Adrenal gland (tissue), 12 donors: ENCODE measurements around the gene MTCP1. TPM values are rescaled to one million over a fixed set of nuclear protein-coding genes. Genes with fewer than 3 reads are reported as not detected.

Experiments used
- DNase-seq, 7 donors: peaks; one replicate each; pipeline ENCODE4 v3.0.0-alpha.2; 2019 to 2020
- H3K27ac ChIP-seq, 5 donors: fragments of 200-600 bp; sonication (generic) in 4 of 5; 1 replicate in 3 of 5; 2 replicates in 2 of 5; pipeline versions ENCODE4 v1.5.1 to v1.8.0; 2016 to 2020; ENCODE audit warnings: mild to moderate bottlenecking in 1 of 5
- H3K27me3 ChIP-seq: fragments of 200-600 bp; 2 replicates; pipeline ENCODE4 v1.8.0; 2021
- H3K36me3 ChIP-seq, 2 donors: fragments of 200-600 bp; replicated peaks in 1 of 2; 1 replicate in 1 of 2; 2 replicates in 1 of 2; pipeline versions ENCODE4 v1.5.1 to v1.8.0; 2018 to 2022
- H3K4me1 ChIP-seq, 2 donors: fragments of 200-600 bp; replicated peaks in 1 of 2; 1 replicate in 1 of 2; 2 replicates in 1 of 2; pipeline versions ENCODE4 v1.5.1 to v1.8.0; 2018 to 2021
- H3K4me3 ChIP-seq, 4 donors: fragments of 200-600 bp; sonication (generic) in 3 of 4; one replicate each; pipeline ENCODE4 v1.5.1; 2016 to 2018
- H3K9me3 ChIP-seq, 3 donors: fragments of 200-600 bp; sonication (generic) in 1 of 3; replicated peaks in 1 of 3; 1 replicate in 2 of 3; 2 replicates in 1 of 3; pipeline versions ENCODE4 v1.5.1 to v1.8.0; 2016 to 2021
- CTCF ChIP-seq, 6 experiments: fragments of 450-650 bp in 4 of 6; fragments of 200-600 bp in 2 of 6; sonication (generic) in 1 of 6; IDR thresholded peaks; 1 replicate in 5 of 6; 2 replicates in 1 of 6; pipeline versions ENCODE4 v1.5.1 to v1.8.0; 2016 to 2021; ENCODE audit warnings: antibody characterized with exemption in 6 of 6, mild to moderate bottlenecking in 2 of 6, moderate library complexity in 1 of 6
- POLR2A ChIP-seq, 2 donors: fragments of 450-650 bp; IDR thresholded peaks; one replicate each; pipeline ENCODE4 v1.6.1; 2017; ENCODE audit warnings: antibody characterized with exemption in 2 of 2, mild to moderate bottlenecking in 2 of 2, moderate library complexity in 1 of 2
- WGBS, 4 donors: extraction: QIAGEN DNeasy Blood & Tissue Kit in 2 of 4; methylation state at CpG; one replicate each; pipeline versions ENCODE4 v1.1.5 to v1.1.7; 2013 to 2017; 5-methylcytosine and 5-hydroxymethylcytosine counted together
- intact Hi-C, 2 donors: fragments of 100-400 bp; cut with DNase I; formaldehyde crosslinking; loops; one replicate each; pipeline versions ENCODE4 v1.14.1 to v1.15.0; 2022 to 2023
- polyA plus RNA-seq, 3 donors: library from polyadenylated mRNA; stranded (reverse); fragments of 200-250 nt in 2 of 3; fragments of 350-450 nt in 1 of 3; fragmentation: Illumina TruSeq in 1 of 3; extraction: RNeasy Lipid Tissue Mini Kit (QIAGEN cat#74804) in 1 of 3; gene quantifications; one replicate each; pipeline ENCODE4 v1.2.3, GENCODE V29; 2013 to 2014
- total RNA-seq, 9 donors: library from RNA; depleted of rRNA in 4 of 9; stranded (reverse); fragments of >200 nt in 4 of 9; fragments of 120-200 nt in 1 of 9; fragmentation: NEBNext Ultra II Directional in 1 of 9; extraction: Animal tissue kit (Norgen Biotek cat#: 25700) in 1 of 9; gene quantifications; one replicate each; pipeline versions ENCODE4 v1.1.0 to v1.2.4, GENCODE V29; 2013 to 2023
- donor health status: healthy with polysubstance abuse.
- donor health status: Bipolar disorder and iron deficiency.
- donor health status: DM: yes; HTN: yes; CAD: no.
- donor health status: DM: no; HTN: no; CAD: no.
- donor health status: DM: no; HTN: no; CAD: no.
- donor health status: DM: yes; HTN: yes; CAD: no.

The MTCP1 gene
- total and polyA plus RNA-seq, 12 donors, result 1.2 to 218 (median 17.1) TPM; not detected in 1

GRCh38 chrX:155046811-155047528 is 24.0 kb downstream of the MTCP1 start:
- 55 to 78% (median 65%) methylated on average over 4 to 5 of the region's 5 CpGs for WGBS, 4 donors
- no peak overlapping the region for H3K4me3 ChIP-seq

GRCh38 chrX:155046129-155046810 is 24.7 kb downstream of the MTCP1 start:
- intact Hi-C loops, result no loop called here
- no peaks in the 10 kb centered on the region for H3K27me3 ChIP-seq
- WGBS, 4 donors, result 71 to 92% (median 79%) methylated on average over 6 of the region's 6 CpGs
- TF ChIP-seq CTCF (IDR thresholded peaks at IDR 0.05), result no peak
- TF ChIP-seq POLR2A (IDR thresholded peaks at IDR 0.05), result no peak
- H3K27ac ChIP-seq, result no peak overlapping the region
- H3K4me1 ChIP-seq, result peaks cover 0 to 6% of the 10 kb centered on the region in 2 donors
- no peaks in the 10 kb centered on the region for H3K9me3 ChIP-seq
- H3K36me3 ChIP-seq, result no peaks in the 10 kb centered on the region
- no peak overlapping the region for H3K4me3 ChIP-seq
- DNase-seq, result no peak

More at GRCh38 chrX:155046811-155047528, 24.0 kb downstream of the MTCP1 start:
- Histone ChIP-seq H3K27me3 (no peaks in the 10 kb centered on the region), H3K27ac (no peak overlapping the region), H3K36me3 (no peaks in the 10 kb centered on the region), H3K4me1 (peaks cover 0 to 6% of the 10 kb centered on the region in 2 donors), H3K9me3 (no peaks in the 10 kb centered on the region)
- intact Hi-C loops, result no loop called here
- TF ChIP-seq CTCF (IDR thresholded peaks at IDR 0.05) (no peak), POLR2A (IDR thresholded peaks at IDR 0.05) (no peak)
- DNase-seq, result no peak

DNA sequence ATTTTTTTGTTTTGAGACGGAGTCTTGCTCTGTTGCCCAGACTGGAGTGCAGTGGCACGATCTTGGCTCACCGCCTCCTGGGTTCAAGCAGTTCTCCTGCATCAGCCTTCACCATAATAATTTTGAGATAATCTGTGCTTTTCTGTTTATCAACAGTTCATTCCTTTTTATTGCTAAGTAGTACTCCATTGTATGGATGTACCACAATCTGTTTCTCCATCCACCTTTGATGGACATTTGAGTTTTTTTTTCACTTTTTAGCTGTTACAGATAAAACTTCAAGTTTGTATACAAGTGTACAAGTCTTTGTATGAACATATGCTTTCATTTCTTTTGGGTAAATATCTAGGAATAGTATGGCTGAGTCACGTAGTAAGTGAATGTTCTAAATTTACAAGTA is 35.2 kb downstream of the MTCP1 start:
- Histone ChIP-seq H3K4me3 (no peak overlapping the region), H3K36me3 (peaks cover 0 to 5% of the 10 kb centered on the region in 2 donors), H3K27me3 (no peaks in the 10 kb centered on the region), H3K4me1 (no peaks in the 10 kb centered on the region), H3K27ac (no peak overlapping the region), H3K9me3 (peaks cover 0 to 7% (median 0%) of the 10 kb centered on the region in 3 donors)
- no peak for TF ChIP-seq POLR2A (IDR thresholded peaks at IDR 0.05)
- TF ChIP-seq CTCF (IDR thresholded peaks at IDR 0.05), result no peak
- 93 to 99% (median 97%) methylated on average over 4 of the region's 4 CpGs for WGBS, 4 donors
- intact Hi-C loops, result no loop called here
- no peak for DNase-seq

GRCh38 chrX:155031657-155032056 is 39.3 kb downstream of the MTCP1 start:
- 83 to 88% (median 85%) methylated on average over 5 of the region's 5 CpGs for WGBS, 4 donors
- peak overlapping the region in 1 of 5 donors; percentile 11 for H3K27ac ChIP-seq

More at GRCh38 chrX:155031657-155032056, 39.3 kb downstream of the MTCP1 start:
- H3K27me3 ChIP-seq, result no peaks in the 10 kb centered on the region
- DNase-seq, result no peak
- peaks cover 0 to 7% (median 0%) of the 10 kb centered on the region in 3 donors for H3K9me3 ChIP-seq
- peaks cover 0 to 5% of the 10 kb centered on the region in 2 donors for H3K36me3 ChIP-seq
- TF ChIP-seq CTCF (IDR thresholded peaks at IDR 0.05) (no peak), POLR2A (IDR thresholded peaks at IDR 0.05) (no peak)
- no peak overlapping the region for H3K4me3 ChIP-seq
- intact Hi-C loops, result no loop called here
- H3K4me1 ChIP-seq, result peaks cover 0 to 14% of the 10 kb centered on the region in 2 donors
